Hepatocyte (in vitro differentiated cells): Measurements from ENCODE around the gene RANBP17. TPM values are rescaled to one million over a fixed set of nuclear protein-coding genes. Genes with fewer than 3 reads are reported as not detected.

Experiments used
- DNase-seq: peaks from one replicate; pipeline ENCODE4 v3.0.0-alpha.2; 2016; ENCODE audit warnings: low spot score
- H2AFZ ChIP-seq: fragments of 200-600 bp; sonication (generic); 2 replicates; pipeline ENCODE4 v1.6.0; 2016; ENCODE audit warnings: antibody characterized with exemption, mild to moderate bottlenecking
- H3K27ac ChIP-seq: fragments of 200-600 bp; sonication (generic); 2 replicates; pipeline ENCODE4 v1.5.1; 2016; ENCODE audit warnings: mild to moderate bottlenecking
- H3K27me3 ChIP-seq: fragments of 200-600 bp; sonication (generic); 2 replicates; pipeline ENCODE4 v1.6.1; 2016
- H3K36me3 ChIP-seq: fragments of 200-600 bp; sonication (generic); replicated peaks from 2 replicates; pipeline ENCODE4 v1.5.1; 2016; ENCODE audit warnings: low read depth; ENCODE audit not compliant: insufficient read depth
- H3K4me1 ChIP-seq: fragments of 200-600 bp; sonication (generic); 2 replicates; pipeline ENCODE4 v1.5.1; 2016; ENCODE audit warnings: mild to moderate bottlenecking, moderate library complexity; ENCODE audit not compliant: insufficient read depth
- H3K4me2 ChIP-seq: fragments of 200-600 bp; sonication (generic); 2 replicates; pipeline ENCODE4 v1.6.0; 2016
- H3K4me3 ChIP-seq: fragments of 200-600 bp; sonication (generic); 2 replicates; pipeline ENCODE4 v1.5.1; 2016; ENCODE audit warnings: mild to moderate bottlenecking
- H3K79me2 ChIP-seq: fragments of 200-600 bp; sonication (generic); 2 replicates; pipeline ENCODE4 v1.6.0; 2017; ENCODE audit warnings: mild to moderate bottlenecking
- H3K9me2 ChIP-seq: fragments of 200-600 bp; sonication (generic); replicated peaks from 2 replicates; pipeline ENCODE4 v1.6.0; 2017; ENCODE audit warnings: mild to moderate bottlenecking; ENCODE audit not compliant: insufficient read depth
- H3K9me3 ChIP-seq: fragments of 200-600 bp; sonication (generic); 2 replicates; pipeline ENCODE4 v1.5.1; 2016; ENCODE audit warnings: low read depth, mild to moderate bottlenecking
- H4K20me1 ChIP-seq: fragments of 200-600 bp; sonication (generic); 2 replicates; pipeline ENCODE4 v1.6.0; 2016; ENCODE audit warnings: mild to moderate bottlenecking; ENCODE audit not compliant: insufficient read depth, poor library complexity, severe bottlenecking
- CTCF ChIP-seq: fragments of 200-600 bp; sonication (generic); IDR thresholded peaks from 2 replicates; pipeline ENCODE4 v1.5.1; 2016; ENCODE audit warnings: antibody characterized with exemption, mild to moderate bottlenecking; ENCODE audit not compliant: poor library complexity
- EZH2 ChIP-seq: fragments of 200-600 bp; sonication (generic); IDR thresholded peaks from 2 replicates; pipeline ENCODE4 v1.6.1; 2016; ENCODE audit warnings: antibody characterized with exemption, mild to moderate bottlenecking, borderline replicate concordance
- EZH2phosphoT487 ChIP-seq: fragments of 200-600 bp; sonication (generic); IDR thresholded peaks from one replicate; pipeline ENCODE4 v1.6.1; 2018; ENCODE audit warnings: antibody characterized with exemption, mild to moderate bottlenecking, low read depth, moderate library complexity; ENCODE audit not compliant: unreplicated experiment, severe bottlenecking
- WGBS: methylation state at CpG from one replicate; pipeline ENCODE4 v1.1.6; 2016; ENCODE audit warnings: low lambda C conversion rate; ENCODE audit errors: missing lambda C conversion rate; 5-methylcytosine and 5-hydroxymethylcytosine counted together
- polyA plus RNA-seq: library from polyadenylated mRNA; unstranded; fragments of >200 nt; fragmentation: Nextera tagmentation; extraction: Ambion mirVana; gene quantifications from 2 replicates; pipeline ENCODE4 v1.2.1, GENCODE V29; 2016
- total RNA-seq: library from RNA; depleted of rRNA; stranded (reverse); fragments of >200 nt; gene quantifications from 2 replicates; pipeline ENCODE4 v1.2.3, GENCODE V29; 2014

Gene RANBP17
- total and polyA plus RNA-seq, 2 experiments from 2014 or later, result 11.7 to 17.1 TPM

GRCh38 chr5:171263181-171263580, 401.4 kb downstream of the RANBP17 start:
- DNase-seq, result no peak
- no peak overlapping the region for H3K4me3 ChIP-seq
- H3K9me2 ChIP-seq, result no peaks in the 10 kb centered on the region
- TF ChIP-seq EZH2, result no peak
- no peak for TF ChIP-seq EZH2phosphoT487
- TF ChIP-seq CTCF, result no peak
- peaks cover 4% of the 10 kb centered on the region for H3K9me3 ChIP-seq
- no peak overlapping the region for H2AFZ ChIP-seq
- H3K36me3 ChIP-seq, result no peaks in the 10 kb centered on the region
- H4K20me1 ChIP-seq, result no peaks in the 10 kb centered on the region
- no peaks in the 10 kb centered on the region for H3K27me3 ChIP-seq
- H3K4me1 ChIP-seq, result no peaks in the 10 kb centered on the region
- H3K79me2 ChIP-seq, result no peaks in the 10 kb centered on the region
- H3K4me2 ChIP-seq, result no peak overlapping the region
- H3K27ac ChIP-seq, result no peak overlapping the region

GRCh38 chr5:171264843-171265242, 403.0 kb downstream of the RANBP17 start:
- no peaks in the 10 kb centered on the region for H3K9me3 ChIP-seq
- H3K4me2 ChIP-seq, result no peak overlapping the region
- TF ChIP-seq EZH2 (no peak), EZH2phosphoT487 (no peak), CTCF (no peak)
- DNase-seq, result no peak
- no peaks in the 10 kb centered on the region for H3K79me2 ChIP-seq
- 94% methylated on average over 2 of the region's 2 CpGs for WGBS
- no peaks in the 10 kb centered on the region for H3K27me3 ChIP-seq
- no peak overlapping the region for H2AFZ ChIP-seq
- H4K20me1 ChIP-seq, result no peaks in the 10 kb centered on the region
- H3K27ac ChIP-seq, result no peak overlapping the region
- no peaks in the 10 kb centered on the region for H3K9me2 ChIP-seq
- no peaks in the 10 kb centered on the region for H3K4me1 ChIP-seq
- no peak overlapping the region for H3K4me3 ChIP-seq
- H3K36me3 ChIP-seq, result no peaks in the 10 kb centered on the region

GRCh38 chr5:171268700-171269620, 407.1 kb downstream of the RANBP17 start:
- Histone ChIP-seq H3K27ac (no peak overlapping the region), H4K20me1 (no peaks in the 10 kb centered on the region), H3K27me3 (no peaks in the 10 kb centered on the region), H3K4me2 (no peak overlapping the region), H3K9me2 (no peaks in the 10 kb centered on the region), H2AFZ (no peak overlapping the region), H3K79me2 (no peaks in the 10 kb centered on the region), H3K4me3 (no peak overlapping the region), H3K9me3 (no peaks in the 10 kb centered on the region), H3K36me3 (no peaks in the 10 kb centered on the region), H3K4me1 (no peaks in the 10 kb centered on the region)
- no peak for DNase-seq
- WGBS, result 61% methylated on average over 7 of the region's 7 CpGs
- TF ChIP-seq EZH2phosphoT487 (no peak), EZH2 (no peak), CTCF (no peak)
